ENCODE data around the gene ITM2C.

GRCh38 chr2:230909841-230910545 is 45.3 kb downstream of the ITM2C start:
- no peak for TF ChIP-seq POLR2AphosphoS5 (IDR thresholded peaks at IDR 0.05; ENCODE audit: low read depth, low read length)
- TF ChIP-seq SIN3A (IDR thresholded peaks at IDR 0.05; ENCODE audit: borderline replicate concordance, insufficient read depth, low read length): no peak
- TF ChIP-seq REST (IDR thresholded peaks at IDR 0.05; ENCODE audit: insufficient read depth in 1 of 2, low read depth in 2 of 2, low read length in 2 of 2): no peak
- no peak for TF ChIP-seq TAF1 (IDR thresholded peaks at IDR 0.05; ENCODE audit: borderline replicate concordance, insufficient read depth, low read length)

Data from PFSK-1 (cell line).